Activated CD8-positive, alpha-beta memory T cell treated with anti-CD3 and anti-CD28 coated beads, Interleukin-2, amount 50 U/mL, for 24 hours (primary cell): ENCODE results near the gene EPS8L2.

Experiments
- DNase-seq: peaks from one replicate; pipeline ENCODE4 v3.0.0-alpha.2; 2020; ENCODE audit errors: extremely low read depth

EPS8L2 gene

GRCh38 chr11:705646-706438 lies at the start of gene EPS8L2:
Gene EPS8L2, plus strand, starts transcription at chr11:706231. Its CDS starts 3,177 bp downstream, at chr11:709408.
- no peak for DNase-seq

- no peak for DNase-seq
Measured at GRCh38 chr11:656426-656825, 49.6 kb upstream of the EPS8L2 start.

- DNase-seq, result no peak
Measured at GRCh38 chr11:656866-657265, 49.2 kb upstream of the EPS8L2 start.

- no peak for DNase-seq
Measured at GRCh38 chr11:657691-658126, 48.3 kb upstream of the EPS8L2 start.

- no peak for DNase-seq
Measured at GRCh38 chr11:659532-660085, 46.4 kb upstream of the EPS8L2 start.

GRCh38 chr11:660281-660680 lies 45.8 kb upstream of the EPS8L2 start:
- DNase-seq, result no peak

- DNase-seq, result no peak
Measured at GRCh38 chr11:660681-661444, 45.2 kb upstream of the EPS8L2 start.

- DNase-seq, result no peak
Measured at GRCh38 chr11:662689-663274, 43.2 kb upstream of the EPS8L2 start.

- DNase-seq, result no peak
Measured at GRCh38 chr11:665062-665703, 40.8 kb upstream of the EPS8L2 start.

- DNase-seq, result no peak
Measured at GRCh38 chr11:665704-666281, 40.2 kb upstream of the EPS8L2 start.

- no peak for DNase-seq
Measured at GRCh38 chr11:673866-674265, 32.2 kb upstream of the EPS8L2 start.

GRCh38 chr11:674406-674805 lies 31.6 kb upstream of the EPS8L2 start:
- no peak for DNase-seq

- DNase-seq, result no peak
Measured at GRCh38 chr11:678297-678696, 27.7 kb upstream of the EPS8L2 start.

- no peak for DNase-seq
Measured at GRCh38 chr11:679271-680207, 26.5 kb upstream of the EPS8L2 start.

GRCh38 chr11:680476-680875 lies 25.6 kb upstream of the EPS8L2 start:
- DNase-seq, result no peak

- DNase-seq, result no peak
Measured at GRCh38 chr11:680970-681369, 25.1 kb upstream of the EPS8L2 start.

- DNase-seq, result no peak
Measured at GRCh38 chr11:686451-687243, 19.4 kb upstream of the EPS8L2 start.

GRCh38 chr11:687751-688150 lies 18.3 kb upstream of the EPS8L2 start:
- DNase-seq, result no peak

GRCh38 chr11:688681-689080 lies 17.4 kb upstream of the EPS8L2 start:
- no peak for DNase-seq

GRCh38 chr11:689625-690024 lies 16.4 kb upstream of the EPS8L2 start:
- no peak for DNase-seq
